Stimulated activated CD4-positive, alpha-beta T cell treated with anti-CD3 and anti-CD28 coated beads, Interleukin-12 subunit alpha, Interleukin-12 subunit beta, amount 100 ng/mL, for 4 hours (primary cell): ENCODE data around the gene VWA3A.
"Not testable (repeated sequence)": the region's sequence is repeated elsewhere in the genome, so short reads cannot be mapped to it uniquely, and the experiment has no call there.

Source experiments
- DNase-seq: peaks from one replicate; pipeline ENCODE4 v3.0.0-alpha.2; 2020

The VWA3A gene

DNA sequence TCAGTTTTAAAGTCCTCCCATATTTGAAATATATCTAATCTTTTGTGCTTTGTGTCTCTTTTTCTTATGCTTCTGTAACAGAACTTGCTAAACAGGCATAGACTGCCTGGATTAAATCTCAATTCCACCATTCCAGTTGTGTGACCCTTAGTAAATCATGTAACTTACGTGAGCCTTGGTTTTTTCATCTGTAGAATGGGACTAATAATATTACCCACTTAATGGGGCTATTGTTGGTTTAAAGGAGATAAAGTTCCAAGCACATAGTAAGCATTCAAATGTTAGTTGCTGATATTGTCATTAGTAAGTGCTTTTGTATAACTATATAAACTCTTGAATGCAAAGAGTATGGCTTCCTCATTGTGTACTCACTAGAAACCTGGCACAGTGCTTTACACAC is 5.9 kb upstream of the VWA3A start:
- no peak for DNase-seq

DNA sequence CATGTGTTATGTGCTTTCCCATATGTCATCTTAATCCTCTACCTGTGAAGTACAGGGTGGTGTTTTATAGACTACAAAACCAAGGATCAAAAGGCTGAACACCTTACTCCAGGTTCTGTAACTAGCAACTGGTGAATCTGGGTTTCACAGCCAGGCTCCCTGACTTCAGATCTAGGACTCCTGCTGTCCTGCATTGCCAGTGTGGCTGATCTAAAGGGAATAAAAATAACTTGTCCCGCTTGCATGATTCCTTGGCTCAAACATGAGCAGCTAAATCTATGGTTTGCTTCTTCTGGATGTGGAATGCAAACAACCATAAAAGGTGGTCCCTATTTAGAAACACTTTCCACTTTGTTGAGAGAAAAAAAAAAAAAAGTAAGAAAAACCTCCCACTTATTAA is 3.7 kb upstream of the VWA3A start:
- DNase-seq, result no peak

- no peak for DNase-seq
Observed at GRCh38 chr16:22089910-22090309, 2.4 kb upstream of the VWA3A start.

- no peak for DNase-seq
Observed at GRCh38 chr16:22091721-22092120, 620 bp upstream of the VWA3A start.

DNA sequence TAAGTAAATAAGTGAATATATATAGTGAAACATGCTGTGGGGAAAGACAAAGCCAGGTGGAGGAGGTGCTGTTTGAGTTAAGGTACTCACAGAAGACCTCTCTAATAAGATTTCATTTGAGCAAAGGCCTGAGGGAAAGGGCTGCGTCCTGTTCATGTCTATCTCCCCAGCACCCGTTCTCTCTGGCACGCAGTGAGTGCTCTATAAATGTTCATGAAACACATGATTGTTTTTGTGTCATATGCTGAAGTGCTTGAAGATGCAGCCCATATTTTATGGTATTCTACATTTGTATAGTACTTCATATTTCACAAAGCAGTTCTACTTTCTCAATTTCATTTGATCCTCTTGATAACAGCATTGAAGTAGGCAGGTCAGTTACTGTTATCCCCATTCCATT is 990 bp downstream of the VWA3A start:
- DNase-seq, result no peak

DNA sequence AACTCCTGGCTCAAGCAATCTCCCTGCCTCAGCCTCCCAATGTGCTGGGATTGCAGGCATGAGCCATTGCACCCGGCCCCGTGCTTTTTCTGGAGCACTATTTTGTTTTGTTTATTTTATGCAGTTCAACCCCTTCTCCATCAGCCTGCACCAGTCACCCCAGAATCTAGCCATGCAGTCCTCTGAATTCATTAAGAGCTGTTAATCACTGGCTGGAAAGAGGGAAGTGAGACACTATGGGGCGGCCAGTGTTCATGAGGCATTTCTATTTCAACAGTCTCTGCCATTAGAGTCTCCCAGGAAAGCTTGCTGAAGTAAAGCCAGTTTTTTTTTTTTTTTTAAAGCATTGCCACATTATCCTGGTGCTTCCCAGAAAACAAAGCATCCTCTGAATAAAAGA is 1.7 kb downstream of the VWA3A start:
- DNase-seq, result no peak

- DNase-seq, result no peak
Observed at GRCh38 chr16:22098405-22099255, 6.3 kb downstream of the VWA3A start.

DNA sequence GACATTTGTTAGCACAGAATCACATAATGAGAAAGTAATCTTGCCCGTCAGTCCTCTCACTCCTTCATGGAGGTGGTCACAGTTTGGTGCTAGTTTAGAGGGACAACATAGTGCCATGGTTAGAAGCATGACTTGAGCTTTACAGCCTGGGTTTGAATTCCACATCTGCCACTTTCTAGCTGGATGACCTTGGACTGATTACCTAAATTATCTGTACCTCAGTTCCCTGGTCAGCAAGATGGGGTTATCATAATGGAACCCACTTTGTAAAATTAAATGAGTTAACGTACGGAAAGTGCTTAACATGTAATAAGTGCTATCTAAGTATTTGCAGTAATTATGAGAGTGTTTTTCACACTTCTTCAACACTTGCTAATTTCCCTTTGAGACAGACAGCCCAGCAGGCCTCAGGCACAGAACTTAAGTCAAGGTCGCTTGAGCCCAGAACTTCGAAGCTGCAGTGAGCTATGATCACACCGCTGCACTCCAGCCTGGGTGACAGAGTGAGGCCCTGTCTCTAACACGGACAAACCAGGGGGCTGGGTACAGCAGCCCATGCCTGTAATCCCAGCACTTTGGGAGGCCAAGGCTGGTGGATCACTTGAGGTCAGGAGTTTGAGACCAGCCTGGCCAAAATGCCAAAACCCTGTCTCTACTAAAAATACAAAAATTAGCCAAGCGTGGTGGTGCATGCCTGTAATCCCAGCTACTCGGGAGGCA is 7.1 kb downstream of the VWA3A start:
- no peak for DNase-seq

DNA sequence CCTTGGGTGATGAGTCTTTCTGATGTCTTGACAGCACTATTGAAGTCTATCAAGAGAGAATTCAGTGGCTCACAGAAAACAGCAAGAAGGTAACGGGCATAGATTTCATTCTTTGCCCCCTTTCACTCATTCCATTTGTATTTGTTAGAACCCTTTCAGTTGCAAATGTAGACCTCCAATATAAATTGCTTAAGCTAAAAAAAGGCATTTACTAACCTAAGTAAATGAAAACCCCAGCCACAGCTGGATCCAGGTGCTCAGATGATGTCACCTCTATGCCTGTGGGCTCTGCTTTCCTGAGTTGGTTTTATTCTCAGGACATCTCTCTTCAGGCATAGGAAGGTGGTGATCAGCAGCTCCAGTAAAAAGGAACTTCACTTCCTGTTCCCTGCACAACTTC is 11.1 kb downstream of the VWA3A start:
- DNase-seq, result no peak

DNA sequence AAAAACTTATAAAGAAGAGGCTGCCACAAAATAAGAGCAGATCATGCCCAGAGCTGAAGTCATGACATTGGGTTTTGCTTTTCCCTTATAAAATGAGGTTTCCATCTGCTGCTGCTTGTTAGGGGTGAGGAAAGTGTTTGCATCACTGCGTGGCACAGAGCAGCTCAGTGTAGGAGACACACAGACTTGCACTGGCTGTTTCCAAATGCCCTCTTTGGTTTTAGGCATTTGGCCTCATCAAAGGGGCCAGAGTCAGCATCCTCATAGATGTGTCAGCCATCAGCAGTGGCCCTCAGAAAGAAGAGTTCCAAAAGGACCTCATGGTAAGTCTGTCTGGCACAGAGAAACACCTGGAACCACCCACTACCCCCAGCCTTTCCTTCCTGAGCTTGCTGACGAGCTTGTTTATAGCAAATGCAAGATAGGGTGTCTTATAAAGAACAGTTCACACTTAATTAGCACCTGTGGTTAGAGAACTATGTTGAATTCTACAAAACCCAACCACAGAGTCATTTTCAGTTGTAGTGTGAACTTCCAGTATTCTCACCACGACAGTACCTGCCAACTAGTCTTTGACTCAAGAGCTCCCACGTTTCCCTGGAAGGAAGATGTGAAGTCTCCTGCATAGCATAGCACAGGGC is 17.0 kb downstream of the VWA3A start:
- no peak for DNase-seq

- not testable (repeated sequence) for DNase-seq
Observed at GRCh38 chr16:22111629-22112028, 19.3 kb downstream of the VWA3A start.

DNA sequence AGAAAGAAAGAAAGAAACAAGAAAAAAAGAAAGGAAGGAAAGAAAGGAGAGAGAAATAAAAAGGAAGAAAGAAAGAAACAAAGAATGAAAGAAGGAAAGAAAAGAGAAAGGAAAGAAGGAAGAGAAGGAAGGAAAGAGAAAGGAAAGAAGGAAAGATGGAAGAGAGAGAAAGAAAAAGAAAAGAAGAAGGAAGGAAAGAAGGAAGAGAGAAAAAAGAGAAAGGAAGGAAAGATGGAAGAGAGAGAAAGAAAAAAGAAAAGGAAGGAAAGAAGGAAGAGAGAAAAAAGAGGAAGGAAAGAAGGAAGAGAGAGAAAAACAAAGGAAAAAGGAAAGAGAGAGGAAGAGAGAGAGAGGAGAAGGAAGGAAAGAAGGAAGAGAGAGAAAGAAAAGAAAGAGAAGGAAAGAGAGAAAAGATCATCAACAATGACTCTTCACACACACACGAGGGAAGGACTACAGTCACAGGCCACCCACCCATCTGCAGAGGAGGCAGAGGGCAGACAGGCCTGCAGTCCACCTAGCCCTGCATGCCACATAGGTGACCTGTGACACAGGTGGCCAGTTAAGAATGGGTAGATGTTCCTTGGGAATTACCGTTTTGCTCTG is 23.9 kb downstream of the VWA3A start:
- no peak for DNase-seq

- no peak for DNase-seq
Observed at GRCh38 chr16:22117609-22118008, 25.3 kb downstream of the VWA3A start.

DNA sequence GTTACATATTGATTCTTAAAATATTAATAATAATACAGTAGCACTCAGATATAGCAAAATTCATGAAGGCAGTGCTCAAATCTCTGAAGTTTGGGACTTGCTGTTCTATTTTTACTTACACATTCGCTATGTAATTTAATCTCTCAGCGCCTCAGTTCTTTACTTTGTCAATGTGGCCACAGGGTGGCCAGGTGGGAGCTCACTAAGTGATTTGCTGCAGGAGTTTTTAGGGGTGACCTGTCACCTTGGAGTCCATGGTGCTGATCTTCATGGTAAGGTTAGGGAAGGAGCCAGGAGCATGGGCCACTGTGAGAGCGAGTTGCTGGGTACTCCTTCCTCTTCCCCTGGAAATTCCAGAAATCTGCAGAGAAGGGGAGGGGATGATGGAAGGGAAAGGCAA is 28.1 kb downstream of the VWA3A start:
- DNase-seq, result no peak

DNA sequence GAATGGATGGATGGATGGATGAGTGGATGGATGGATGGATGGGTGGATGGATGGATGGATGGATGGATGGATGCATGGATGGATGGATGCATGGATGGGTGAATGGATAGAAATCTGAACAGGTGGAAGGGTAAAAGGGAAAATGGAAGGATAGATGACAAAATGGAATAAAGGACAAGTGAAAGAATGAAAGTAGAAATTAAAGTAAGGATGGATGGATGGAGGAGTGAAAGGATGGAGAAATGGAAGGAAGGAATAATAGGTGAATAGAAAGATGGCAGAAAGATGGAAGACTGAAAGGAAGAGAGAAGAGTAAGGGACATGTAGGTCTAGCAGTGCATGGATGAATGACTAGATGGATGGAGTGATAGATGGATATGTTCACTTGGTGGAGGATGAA is 29.9 kb downstream of the VWA3A start:
- DNase-seq, result no peak

- DNase-seq, result no peak
Observed at GRCh38 chr16:22123146-22123545, 30.8 kb downstream of the VWA3A start.

GRCh38 chr16:22123759-22124490 is 31.6 kb downstream of the VWA3A start:
- no peak for DNase-seq

- no peak for DNase-seq
Observed at GRCh38 chr16:22124583-22125284, 32.4 kb downstream of the VWA3A start.

DNA sequence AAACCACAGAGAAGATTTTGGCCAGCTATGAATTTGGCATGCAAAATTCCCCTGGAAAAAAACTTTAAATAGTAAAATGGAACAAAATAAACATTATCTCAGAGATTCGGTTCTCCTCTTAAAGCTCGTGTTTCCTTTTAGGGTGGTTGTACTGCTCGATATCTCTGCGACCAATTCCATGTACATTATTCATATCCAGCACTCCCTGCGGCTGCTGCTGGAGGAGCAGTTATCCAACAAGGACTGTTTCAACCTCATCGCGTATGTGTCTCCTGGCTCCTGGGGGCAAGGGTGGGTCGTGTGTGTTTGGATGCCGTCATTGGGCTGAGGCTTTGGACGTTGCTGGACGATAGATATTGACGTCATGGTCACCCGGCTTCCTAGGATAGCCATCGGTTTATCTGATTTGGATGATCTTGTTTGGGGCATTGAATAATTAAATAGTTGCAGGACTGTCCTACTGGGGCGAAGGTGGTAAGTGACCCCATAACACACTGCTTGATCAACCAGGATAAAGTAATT is 33.8 kb downstream of the VWA3A start:
- no peak for DNase-seq

- DNase-seq, result not testable (repeated sequence)
Observed at GRCh38 chr16:22128537-22128936, 36.2 kb downstream of the VWA3A start.

DNA sequence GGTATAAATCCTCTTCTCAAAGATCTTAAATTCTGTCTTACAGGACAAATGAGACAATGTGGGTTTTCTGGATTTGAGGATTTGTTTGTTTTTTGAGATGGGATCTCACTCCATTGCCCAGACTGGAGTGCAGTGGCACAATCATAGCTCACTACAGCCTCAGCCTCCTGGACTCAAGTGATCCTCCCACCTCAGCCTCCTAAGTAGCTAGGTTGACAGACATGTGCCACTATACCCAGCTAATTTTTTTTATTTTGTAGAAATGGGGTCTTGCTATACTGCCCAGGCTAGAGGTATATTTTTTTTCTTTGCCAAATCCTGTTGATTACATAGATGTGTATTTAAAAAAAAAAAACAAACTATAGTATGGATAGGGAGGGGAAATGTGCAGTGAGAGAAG is 38.2 kb downstream of the VWA3A start:
- DNase-seq, result no peak

GRCh38 chr16:22132801-22133200 is 40.5 kb downstream of the VWA3A start:
- no peak for DNase-seq
